Measurements from ENCODE around the gene MUC5AC.
"Not testable (repeated sequence)": the region's sequence is repeated elsewhere in the genome, so short reads cannot be mapped to it uniquely, and the experiment has no call there.

The MUC5AC gene

GRCh38 chr11:1207401-1208143 is 49.8 kb downstream of the MUC5AC start:
- DNase-seq (ENCODE audit: low spot score): peak; percentile 64

GRCh38 chr11:1208144-1208393 is 50.3 kb downstream of the MUC5AC start:
- no peak for DNase-seq (ENCODE audit: low spot score)

- peak; percentile 57 for DNase-seq (ENCODE audit: low spot score)
Measured at GRCh38 chr11:1208394-1209261, 50.9 kb downstream of the MUC5AC start.

- peak; percentile 55 for DNase-seq (ENCODE audit: low spot score)
Measured at GRCh38 chr11:1209371-1210057, 51.8 kb downstream of the MUC5AC start.

GRCh38 chr11:1211838-1212237 is 54.1 kb downstream of the MUC5AC start:
- no peak for DNase-seq (ENCODE audit: low spot score)

GRCh38 chr11:1215826-1216225 is 58.1 kb downstream of the MUC5AC start:
- not testable (repeated sequence) for DNase-seq (ENCODE audit: low spot score)

GRCh38 chr11:1217151-1217550 is 59.4 kb downstream of the MUC5AC start:
- no peak for DNase-seq (ENCODE audit: low spot score)

GRCh38 chr11:1218256-1218787 is 60.6 kb downstream of the MUC5AC start:
- DNase-seq (ENCODE audit: low spot score): peak; percentile 41

- DNase-seq (ENCODE audit: low spot score): peak; percentile 59
Measured at GRCh38 chr11:1218788-1219445, 61.2 kb downstream of the MUC5AC start.

GRCh38 chr11:1219446-1219833 is 61.7 kb downstream of the MUC5AC start:
- DNase-seq (ENCODE audit: low spot score): peak; percentile 51

- DNase-seq (ENCODE audit: low spot score): peak; percentile 66
Measured at GRCh38 chr11:1219834-1220815, 62.4 kb downstream of the MUC5AC start.

GRCh38 chr11:1220941-1221721 is 63.4 kb downstream of the MUC5AC start:
- DNase-seq (ENCODE audit: low spot score): peak; percentile 61

- peak; percentile 48 for DNase-seq (ENCODE audit: low spot score)
Measured at GRCh38 chr11:1221848-1222311, 64.1 kb downstream of the MUC5AC start.

- DNase-seq (ENCODE audit: low spot score): peak; percentile 64
Measured at GRCh38 chr11:1222491-1223345, 65.0 kb downstream of the MUC5AC start, which contains the start of gene MUC5B. TSS of gene MUC5B (plus strand) at chr11:1223066. CDS start at chr11:1223124, 58 bp downstream.

- DNase-seq (ENCODE audit: low spot score): peak; percentile 41
Measured at GRCh38 chr11:1223346-1224110, 65.8 kb downstream of the MUC5AC start.

- peak; percentile 67 for DNase-seq (ENCODE audit: low spot score)
Measured at GRCh38 chr11:1224111-1224490, 66.3 kb downstream of the MUC5AC start.

- DNase-seq (ENCODE audit: low spot score): peak; percentile 58
Measured at GRCh38 chr11:1224491-1225385, 67.0 kb downstream of the MUC5AC start.

All from left forelimb (tissue), 1 donor.